ENCODE data around the gene PLXDC1. TPM values are rescaled to one million over a fixed set of nuclear protein-coding genes. Genes with fewer than 3 reads are reported as not detected.

PLXDC1 gene
- total RNA-seq, 1 donor from 2014 or later, result 2.5 TPM

DNA sequence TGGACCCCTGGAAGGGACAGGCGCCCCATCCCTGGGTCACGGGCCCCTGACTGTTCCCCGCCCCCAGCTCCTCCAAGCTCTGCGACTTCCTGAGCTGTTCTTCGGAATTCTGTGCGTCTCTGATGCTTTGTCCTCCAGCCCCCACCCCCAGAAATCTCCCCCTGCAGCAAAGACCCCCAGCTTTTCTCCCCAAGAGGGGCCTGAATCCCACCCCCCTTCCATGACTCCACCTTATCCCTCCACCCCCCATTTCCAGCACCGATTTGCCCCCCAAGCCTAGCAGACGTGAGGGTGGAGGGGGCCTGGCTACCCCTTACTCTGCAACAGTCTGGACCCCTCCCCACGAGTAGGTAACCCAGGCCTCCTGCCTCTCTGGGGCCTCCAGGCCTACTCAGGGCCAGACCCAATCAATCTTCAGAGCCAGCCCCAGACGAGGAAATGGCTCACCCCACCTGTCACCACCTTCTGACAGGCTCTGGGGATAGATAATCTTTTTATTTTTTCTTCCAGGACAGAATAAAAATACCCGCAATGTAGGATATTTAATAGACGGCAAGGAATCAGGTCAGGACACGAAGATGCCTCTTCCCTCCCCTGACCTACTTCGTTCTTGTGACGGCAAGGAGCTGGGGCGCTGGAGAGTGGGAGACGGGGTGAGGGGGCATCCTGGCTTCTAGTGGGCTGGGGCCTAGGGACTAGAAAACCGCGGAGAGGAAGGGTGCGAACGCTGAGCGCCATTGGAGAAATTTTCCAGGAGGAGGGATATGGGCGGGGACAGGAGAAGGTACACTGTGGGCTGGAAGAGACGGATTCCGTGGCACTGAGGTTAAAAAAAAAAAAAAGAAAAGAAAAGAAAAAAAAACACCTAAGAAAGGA, 744 bp upstream of the PLXDC1 start:
- no peaks in the 10 kb centered on the region for H3K79me2 ChIP-seq (ENCODE audit: low read depth)
- peak; percentile 62 for DNase-seq (ENCODE audit: low spot score)
- H3K36me3 ChIP-seq, result no peaks in the 10 kb centered on the region
- peak overlapping the region; percentile 99 for H3K4me2 ChIP-seq
- H4K20me1 ChIP-seq (ENCODE audit: low read depth), result no peaks in the 10 kb centered on the region
- Mint-ChIP-seq H3K27ac (no peak overlapping the region), H3K4me3 (peak overlapping the region; percentile 98), H3K36me3 (peaks cover 7% of the 10 kb centered on the region), H3K27me3 (ENCODE audit: insufficient read depth, low read depth) (peaks cover 69% of the 10 kb centered on the region), H3K9me3 (peaks cover 13% of the 10 kb centered on the region), H3K4me1 (peaks cover 27% of the 10 kb centered on the region)
- H3K27ac ChIP-seq, result no peak overlapping the region
- TF ChIP-seq EZH2 (IDR thresholded peaks at IDR 0.05), result peak; percentile 50
- no peak for TF ChIP-seq EZH2phosphoT487 (IDR thresholded peaks at IDR 0.05)
- H3K9ac ChIP-seq, result no peak overlapping the region
- peaks cover 38% of the 10 kb centered on the region for H3K27me3 ChIP-seq
- peaks cover 8% of the 10 kb centered on the region for H3K4me1 ChIP-seq
- H3K9me3 ChIP-seq (ENCODE audit: low read depth), result no peaks in the 10 kb centered on the region
- H3F3A ChIP-seq (ENCODE audit: low read depth), result peaks cover 13% of the 10 kb centered on the region
- H2AFZ ChIP-seq (replicated peaks), result no peak overlapping the region
- H3K4me3 ChIP-seq, result peak overlapping the region; percentile 83

GRCh38 chr17:39150795-39151149, 665 bp downstream of the PLXDC1 start:
- peak overlapping the region; percentile 99 for H3K4me2 ChIP-seq
- Mint-ChIP-seq H3K4me3 (peak overlapping the region; percentile 87), H3K36me3 (peaks cover 7% of the 10 kb centered on the region), H3K27ac (no peak overlapping the region), H3K9me3 (peaks cover 13% of the 10 kb centered on the region), H3K4me1 (peaks cover 27% of the 10 kb centered on the region), H3K27me3 (ENCODE audit: insufficient read depth, low read depth) (peaks cover 67% of the 10 kb centered on the region)
- H3K79me2 ChIP-seq (ENCODE audit: low read depth), result no peaks in the 10 kb centered on the region
- peak overlapping the region; percentile 83 for H3K4me3 ChIP-seq
- H3K9me3 ChIP-seq (ENCODE audit: low read depth), result no peaks in the 10 kb centered on the region
- no peaks in the 10 kb centered on the region for H4K20me1 ChIP-seq (ENCODE audit: low read depth)
- no peak for DNase-seq (ENCODE audit: low spot score)
- H2AFZ ChIP-seq (replicated peaks), result peak overlapping the region; percentile 72
- peaks cover 38% of the 10 kb centered on the region for H3K27me3 ChIP-seq
- no peak overlapping the region for H3K9ac ChIP-seq
- H3F3A ChIP-seq (ENCODE audit: low read depth), result peaks cover 13% of the 10 kb centered on the region
- TF ChIP-seq CTCF (IDR thresholded peaks at IDR 0.05) (no peak), EZH2phosphoT487 (IDR thresholded peaks at IDR 0.05) (no peak), EZH2 (IDR thresholded peaks at IDR 0.05) (no peak)
- no peaks in the 10 kb centered on the region for H3K36me3 ChIP-seq
- no peak overlapping the region for H3K27ac ChIP-seq
- peaks cover 8% of the 10 kb centered on the region for H3K4me1 ChIP-seq

GRCh38 chr17:39150104-39150634, 1.3 kb downstream of the PLXDC1 start:
- Histone ChIP-seq H3K4me2 (no peak overlapping the region), H3K27ac (no peak overlapping the region), H3K79me2 (ENCODE audit: low read depth) (no peaks in the 10 kb centered on the region), H3K9me3 (ENCODE audit: low read depth) (no peaks in the 10 kb centered on the region), H3K4me3 (no peak overlapping the region), H3K9ac (no peak overlapping the region), H3K27me3 (peaks cover 38% of the 10 kb centered on the region), H3K36me3 (no peaks in the 10 kb centered on the region), H3F3A (ENCODE audit: low read depth) (peaks cover 13% of the 10 kb centered on the region), H4K20me1 (ENCODE audit: low read depth) (no peaks in the 10 kb centered on the region), H3K4me1 (peaks cover 8% of the 10 kb centered on the region), H2AFZ (replicated peaks) (no peak overlapping the region)
- peaks cover 27% of the 10 kb centered on the region for H3K4me1 Mint-ChIP-seq
- H3K27ac Mint-ChIP-seq, result no peak overlapping the region
- peaks cover 7% of the 10 kb centered on the region for H3K36me3 Mint-ChIP-seq
- DNase-seq (ENCODE audit: low spot score), result no peak
- peaks cover 63% of the 10 kb centered on the region for H3K27me3 Mint-ChIP-seq (ENCODE audit: insufficient read depth, low read depth)
- H3K9me3 Mint-ChIP-seq, result peaks cover 13% of the 10 kb centered on the region
- H3K4me3 Mint-ChIP-seq, result peak overlapping the region; percentile 87
- TF ChIP-seq CTCF (IDR thresholded peaks at IDR 0.05), result no peak
- TF ChIP-seq EZH2 (IDR thresholded peaks at IDR 0.05), result no peak
- TF ChIP-seq EZH2phosphoT487 (IDR thresholded peaks at IDR 0.05), result no peak

Measured in neural progenitor cell (in vitro differentiated cells).